BLaER1 treated with 17β-estradiol and CSF1 and Interleukin-3, amounts not matched to agents 10 nM and 100 nM (cell line): Measurements from ENCODE around the gene STRAP.
A peak's percentile ranks its signal among the peaks of the same experiment; 100 is the strongest.

Experiments used
- H3K27ac ChIP-seq, 11 experiments: shearing (Covaris generic); formaldehyde crosslinking; 2 replicates each; pipeline ENCODE4 v1.8.1; 2022
- H3K27me3 ChIP-seq, 11 experiments: shearing (Covaris generic); formaldehyde crosslinking; 2 replicates each; pipeline ENCODE4 v1.8.1; 2022
- H3K36me3 ChIP-seq, 11 experiments: shearing (Covaris generic); formaldehyde crosslinking; 2 replicates each; pipeline ENCODE4 v1.8.1; 2022
- H3K4me1 ChIP-seq, 10 experiments: shearing (Covaris generic); formaldehyde crosslinking; 2 replicates each; pipeline ENCODE4 v1.8.1; 2022
- H3K4me2 ChIP-seq, 11 experiments: shearing (Covaris generic); formaldehyde crosslinking; 2 replicates each; pipeline ENCODE4 v1.8.1; 2022
- H3K4me3 ChIP-seq, 10 experiments: shearing (Covaris generic); formaldehyde crosslinking; 2 replicates each; pipeline ENCODE4 v1.8.1; 2022
- H3K9ac ChIP-seq, 11 experiments: shearing (Covaris generic); formaldehyde crosslinking; 2 replicates each; pipeline ENCODE4 v1.8.1; 2022
- H3K9me3 ChIP-seq, 11 experiments: shearing (Covaris generic); formaldehyde crosslinking; replicated peaks in 1 of 11; 2 replicates each; pipeline ENCODE4 v1.8.1; 2022
- H4K20me1 ChIP-seq, 11 experiments: shearing (Covaris generic); formaldehyde crosslinking; 2 replicates each; pipeline ENCODE4 v1.8.1; 2022
- Cebpa-rat ChIP-seq, 11 experiments: shearing (Covaris generic); IDR thresholded peaks; 2 replicates each; pipeline ENCODE4 v1.8.1; 2022

STRAP gene

DNA sequence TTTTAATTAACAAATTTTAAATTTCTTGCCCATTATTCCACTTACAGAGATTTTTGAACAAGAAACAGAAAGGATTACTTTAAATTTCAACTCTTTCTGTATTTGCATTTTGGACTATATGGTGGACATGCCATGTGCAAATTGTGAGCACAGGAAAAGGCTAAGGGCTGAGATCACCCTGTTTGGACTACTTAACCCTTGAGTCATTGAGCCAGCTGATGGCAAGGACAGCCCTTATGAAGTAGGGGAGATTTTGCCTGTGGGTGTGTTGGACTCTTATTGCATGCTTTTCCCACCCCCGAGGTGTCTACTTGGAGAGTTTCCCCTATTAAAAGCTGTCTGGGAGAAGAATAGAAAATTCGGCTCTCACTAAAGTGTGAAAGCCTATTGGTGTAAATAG lies 46.2 kb downstream of the STRAP start:
- no peak overlapping the region for H3K4me3 ChIP-seq
- peaks cover 0 to 17% (median 7%) of the 10 kb centered on the region in 11 experiments; a peak in 11 of 22 replicates for H3K9me3 ChIP-seq
- H4K20me1 ChIP-seq: peaks cover 0 to 10% (median 0%) of the 10 kb centered on the region in 11 experiments; a peak in 4 of 22 replicates
- no peaks in the 10 kb centered on the region for H3K27me3 ChIP-seq
- H3K36me3 ChIP-seq: peaks cover 0 to 18% (median 8%) of the 10 kb centered on the region in 11 experiments; a peak in 5 of 22 replicates
- no peak overlapping the region for H3K27ac ChIP-seq
- peaks cover 0 to 9% (median 6%) of the 10 kb centered on the region in 10 experiments; a peak in 11 of 20 replicates for H3K4me1 ChIP-seq
- H3K9ac ChIP-seq: no peak overlapping the region
- H3K4me2 ChIP-seq: no peak overlapping the region
- TF ChIP-seq Cebpa-rat (IDR thresholded peaks at IDR 0.05): no peak

GRCh38 chr12:15928870-15929571 lies 46.8 kb downstream of the STRAP start:
- peaks cover 0 to 9% (median 6%) of the 10 kb centered on the region in 10 experiments; a peak in 11 of 20 replicates for H3K4me1 ChIP-seq
- H4K20me1 ChIP-seq: peaks cover 0 to 10% (median 0%) of the 10 kb centered on the region in 11 experiments; a peak in 4 of 22 replicates
- H3K36me3 ChIP-seq: peaks cover 0 to 18% (median 8%) of the 10 kb centered on the region in 11 experiments; a peak in 5 of 22 replicates
- H3K4me3 ChIP-seq: no peak overlapping the region
- no peak overlapping the region for H3K4me2 ChIP-seq
- H3K27me3 ChIP-seq: no peaks in the 10 kb centered on the region
- no peak for TF ChIP-seq Cebpa-rat (IDR thresholded peaks at IDR 0.05)
- peaks cover 0 to 17% (median 7%) of the 10 kb centered on the region in 11 experiments; a peak in 11 of 22 replicates for H3K9me3 ChIP-seq
- H3K27ac ChIP-seq: no peak overlapping the region
- H3K9ac ChIP-seq: no peak overlapping the region

GRCh38 chr12:15931590-15932053 lies 49.4 kb downstream of the STRAP start:
- H3K27me3 ChIP-seq: no peaks in the 10 kb centered on the region
- 0 out of 22 replicates have a peak overlapping the region, but pooled peaks of 1 of the 11 experiments have one; percentile 6 for H3K27ac ChIP-seq
- H3K9me3 ChIP-seq: peaks cover 0 to 10% (median 5%) of the 10 kb centered on the region in 11 experiments; a peak in 8 of 22 replicates
- no peak overlapping the region for H3K4me3 ChIP-seq
- H3K9ac ChIP-seq: no peak overlapping the region
- peaks cover 0 to 17% (median 3%) of the 10 kb centered on the region in 11 experiments; a peak in 3 of 22 replicates for H3K36me3 ChIP-seq
- H3K4me1 ChIP-seq: peaks cover 0 to 9% (median 6%) of the 10 kb centered on the region in 10 experiments; a peak in 11 of 20 replicates
- H4K20me1 ChIP-seq: peaks cover 0 to 10% (median 0%) of the 10 kb centered on the region in 11 experiments; a peak in 4 of 22 replicates
- TF ChIP-seq Cebpa-rat (IDR thresholded peaks at IDR 0.05): no peak
- H3K4me2 ChIP-seq: peak overlapping the region in 5 of 11 experiments; percentile 17 to 34 (median 20); a peak in 5 of 22 replicates

DNA sequence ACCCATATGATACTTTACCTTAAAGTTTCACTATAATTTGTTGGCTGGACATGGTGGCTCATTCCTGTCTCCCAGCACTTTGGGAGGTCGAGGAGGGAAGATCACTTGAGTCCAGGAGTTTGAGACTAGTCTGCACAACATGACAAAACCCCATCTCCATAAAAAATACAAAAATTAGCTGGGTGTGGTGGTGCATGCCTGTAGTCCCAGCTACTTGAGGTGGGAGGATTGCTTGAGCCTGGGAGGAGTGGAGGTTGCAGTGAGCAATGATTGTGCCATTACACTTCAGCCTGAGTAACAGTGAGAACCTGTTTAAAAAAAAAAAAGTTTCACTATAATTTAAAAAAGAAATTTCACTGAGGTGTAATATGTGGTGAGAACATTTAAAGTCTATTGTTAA lies 50.1 kb downstream of the STRAP start:
- Histone ChIP-seq H3K9me3 (peaks cover 0 to 10% (median 5%) of the 10 kb centered on the region in 11 experiments; a peak in 8 of 22 replicates), H3K4me1 (peaks cover 0 to 9% (median 6%) of the 10 kb centered on the region in 10 experiments; a peak in 11 of 20 replicates), H3K27ac (0 out of 22 replicates have a peak overlapping the region, but pooled peaks of 1 of the 11 experiments have one; percentile 6), H3K9ac (no peak overlapping the region), H3K4me2 (no peak overlapping the region), H4K20me1 (peaks cover 0 to 10% (median 0%) of the 10 kb centered on the region in 11 experiments; a peak in 4 of 22 replicates), H3K4me3 (no peak overlapping the region), H3K36me3 (peaks cover 0 to 17% (median 3%) of the 10 kb centered on the region in 11 experiments; a peak in 3 of 22 replicates), H3K27me3 (no peaks in the 10 kb centered on the region)
- TF ChIP-seq Cebpa-rat (IDR thresholded peaks at IDR 0.05): no peak

DNA sequence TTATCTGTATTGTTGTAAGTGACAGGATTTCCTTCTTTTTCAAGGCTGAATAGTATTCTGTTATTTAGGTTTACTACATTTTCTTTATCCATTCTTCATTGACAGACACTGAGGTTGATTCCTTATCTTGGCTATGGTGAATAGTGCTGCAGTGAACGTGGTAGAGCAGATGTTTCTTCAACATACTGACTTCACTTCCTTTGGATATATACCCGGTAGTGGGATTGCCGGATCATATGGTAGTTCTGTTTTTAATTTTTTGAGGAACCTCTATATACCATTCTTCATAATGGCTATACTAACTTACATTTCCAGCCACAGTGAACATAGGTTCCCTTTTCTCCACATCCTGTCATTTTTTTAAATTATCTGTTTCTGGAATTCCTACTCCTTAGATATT lies 50.8 kb downstream of the STRAP start:
- Histone ChIP-seq H3K4me1 (peaks cover 0 to 9% (median 6%) of the 10 kb centered on the region in 10 experiments; a peak in 11 of 20 replicates), H3K4me2 (no peak overlapping the region), H3K27me3 (no peaks in the 10 kb centered on the region), H4K20me1 (peaks cover 0 to 10% (median 0%) of the 10 kb centered on the region in 11 experiments; a peak in 4 of 22 replicates), H3K4me3 (no peak overlapping the region), H3K27ac (no peak overlapping the region), H3K9ac (no peak overlapping the region), H3K9me3 (peaks cover 0 to 10% (median 5%) of the 10 kb centered on the region in 11 experiments; a peak in 8 of 22 replicates), H3K36me3 (peaks cover 0 to 17% (median 3%) of the 10 kb centered on the region in 11 experiments; a peak in 3 of 22 replicates)
- TF ChIP-seq Cebpa-rat (IDR thresholded peaks at IDR 0.05): no peak

DNA sequence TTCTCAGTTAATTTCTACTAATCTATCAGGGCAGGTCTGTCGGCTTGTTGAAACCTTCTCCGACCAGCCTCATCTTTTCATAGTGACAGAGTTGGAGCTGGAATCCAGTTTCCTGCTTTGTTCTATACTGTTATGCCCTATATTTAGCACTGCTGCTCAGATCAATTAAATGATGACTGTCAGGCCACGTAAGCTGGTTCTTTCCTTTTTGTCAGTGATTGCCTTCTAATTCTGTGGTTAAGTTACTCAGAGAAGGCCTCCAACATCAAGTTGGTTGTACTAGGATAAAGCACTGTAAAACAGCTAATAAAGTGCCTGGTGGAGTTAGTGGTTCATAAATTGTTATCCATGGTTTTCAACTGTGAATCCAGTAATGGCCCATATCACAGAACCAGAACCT lies 51.6 kb downstream of the STRAP start:
- Histone ChIP-seq H3K9me3 (peaks cover 2 to 11% (median 7%) of the 10 kb centered on the region in 11 experiments; a peak in 19 of 22 replicates), H3K4me1 (peaks cover 0 to 9% (median 6%) of the 10 kb centered on the region in 10 experiments; a peak in 11 of 20 replicates), H3K4me2 (no peak overlapping the region), H4K20me1 (peaks cover 0 to 7% (median 0%) of the 10 kb centered on the region in 11 experiments; a peak in 4 of 22 replicates), H3K9ac (no peak overlapping the region), H3K4me3 (no peak overlapping the region), H3K27ac (no peak overlapping the region), H3K27me3 (no peaks in the 10 kb centered on the region), H3K36me3 (peaks cover 0 to 14% (median 3%) of the 10 kb centered on the region in 11 experiments; a peak in 3 of 22 replicates)
- no peak for TF ChIP-seq Cebpa-rat (IDR thresholded peaks at IDR 0.05)

DNA sequence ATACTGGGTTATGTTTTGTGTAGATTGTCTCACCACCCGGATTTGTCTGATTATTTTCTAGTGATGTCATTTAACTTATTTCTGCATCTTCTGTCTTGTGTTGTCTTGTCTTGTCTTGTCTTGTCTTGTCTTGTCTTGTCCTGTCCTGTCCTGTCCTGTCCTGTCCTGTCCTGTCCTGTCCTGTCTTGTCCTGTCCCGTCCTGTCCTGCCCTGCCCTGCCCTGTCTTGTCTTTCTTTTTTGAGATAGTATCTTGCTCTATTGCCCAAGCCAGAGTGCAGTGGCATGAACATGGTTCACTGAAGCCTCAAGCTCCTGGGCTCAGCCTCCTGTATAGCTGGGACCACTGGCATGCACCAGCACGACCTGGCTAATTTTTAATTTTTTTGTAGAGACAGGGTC lies 54.6 kb downstream of the STRAP start:
- H3K27ac ChIP-seq: no peak overlapping the region
- peaks cover 0 to 3% (median 0%) of the 10 kb centered on the region in 11 experiments; a peak in 3 of 22 replicates for H4K20me1 ChIP-seq
- no peaks in the 10 kb centered on the region for H3K27me3 ChIP-seq
- peaks cover 0 to 4% (median 1%) of the 10 kb centered on the region in 10 experiments; a peak in 11 of 20 replicates for H3K4me1 ChIP-seq
- peaks cover 7 to 24% (median 19%) of the 10 kb centered on the region in 11 experiments; a peak in 21 of 22 replicates for H3K9me3 ChIP-seq
- no peak overlapping the region for H3K4me2 ChIP-seq
- no peak overlapping the region for H3K4me3 ChIP-seq
- H3K36me3 ChIP-seq: peaks cover 0 to 14% (median 5%) of the 10 kb centered on the region in 11 experiments; a peak in 7 of 22 replicates
- no peak for TF ChIP-seq Cebpa-rat (IDR thresholded peaks at IDR 0.05)
- no peak overlapping the region for H3K9ac ChIP-seq

DNA sequence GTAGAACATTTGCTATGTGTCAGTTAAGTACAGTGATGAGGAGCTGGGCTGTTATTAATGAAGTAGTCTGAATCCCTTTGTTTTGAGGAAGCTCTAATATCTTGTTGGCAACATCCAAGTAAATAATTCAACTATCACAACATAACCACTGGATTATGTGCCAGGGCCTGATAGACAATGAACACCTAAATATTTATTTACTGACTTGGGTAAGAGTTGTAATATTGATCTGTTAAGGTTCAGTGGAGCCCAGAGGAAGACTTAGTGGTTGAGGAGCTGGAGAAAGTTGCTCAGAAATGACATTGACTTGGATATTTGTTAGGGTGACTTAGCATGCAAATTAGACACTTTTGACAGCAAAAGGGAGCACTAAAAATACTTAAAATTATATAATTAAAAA lies 55.7 kb downstream of the STRAP start:
- Histone ChIP-seq H3K27ac (no peak overlapping the region), H3K4me2 (no peak overlapping the region), H3K4me1 (0 out of 20 replicates have a peak, but pooled peaks cover 0 to 2% (median 0%) of the 10 kb centered on the region in 10 experiments), H3K36me3 (peaks cover 0 to 8% (median 5%) of the 10 kb centered on the region in 11 experiments; a peak in 9 of 22 replicates), H4K20me1 (peaks cover 0 to 4% (median 0%) of the 10 kb centered on the region in 11 experiments; a peak in 3 of 22 replicates), H3K9ac (no peak overlapping the region), H3K4me3 (no peak overlapping the region), H3K27me3 (no peaks in the 10 kb centered on the region), H3K9me3 (peaks cover 11 to 31% (median 20%) of the 10 kb centered on the region in 11 experiments; a peak in 20 of 22 replicates)
- TF ChIP-seq Cebpa-rat (IDR thresholded peaks at IDR 0.05): no peak
